NT2/D1 (cell line): ENCODE measurements around the gene LOXL1.

ENCODE experiments used
- SUZ12 ChIP-seq: IDR thresholded peaks from 2 replicates; pipeline ENCODE4 v1.6.1; 2011; ENCODE audit not compliant: insufficient read length, insufficient read depth; ENCODE audit errors: extremely low read depth
- YY1 ChIP-seq: IDR thresholded peaks from 2 replicates; pipeline ENCODE4 v1.6.1; 2011; ENCODE audit not compliant: insufficient read length, insufficient read depth

GRCh38 chr15:73931441-73931840 is 5.2 kb downstream of the LOXL1 start:
- TF ChIP-seq SUZ12, result no peak
- TF ChIP-seq YY1, result no peak
